Ovary (tissue), 3 donors: Measurements from ENCODE around the gene NPDC1.

Source experiments
- CTCF ChIP-seq, 3 donors: fragments of 450-650 bp in 2 of 3; fragments of 200-600 bp in 1 of 3; IDR thresholded peaks; one replicate each; pipeline versions ENCODE4 v1.5.1 to v1.8.0; 2016 to 2022; ENCODE audit warnings: antibody characterized with exemption in 3 of 3, mild to moderate bottlenecking in 1 of 3
- EP300 ChIP-seq: sonication (generic); formaldehyde crosslinking; IDR thresholded peaks from one replicate; pipeline ENCODE4 v1.6.1; 2017; ENCODE audit warnings: antibody characterized with exemption
- POLR2A ChIP-seq: fragments of 450-650 bp; IDR thresholded peaks from one replicate; pipeline ENCODE4 v1.6.1; 2017; ENCODE audit warnings: antibody characterized with exemption, mild to moderate bottlenecking, moderate library complexity
- donor health status: DM: no; HTN: no; CAD: no.

GRCh38 chr9:137082222-137082924 is 36.4 kb upstream of the NPDC1 start:
- TF ChIP-seq CTCF (IDR thresholded peaks at IDR 0.05) (no peak), EP300 (no peak), POLR2A (no peak)
